Dermis blood vessel endothelial cell (primary cell): ENCODE data around the gene EML1. TPM values are rescaled to one million over a fixed set of nuclear protein-coding genes. Genes with fewer than 3 reads are reported as not detected.

ENCODE experiments used
- DNase-seq: peaks from one replicate; pipeline ENCODE4 v3.0.0; 2010
- total RNA-seq: library from RNA; depleted of rRNA; stranded (reverse); fragments of >200 nt; gene quantifications from 2 replicates; pipeline ENCODE4 v1.2.3, GENCODE V29; 2014

Gene EML1
- total RNA-seq, 1 donor from 2014 or later: 47.1 TPM

DNA sequence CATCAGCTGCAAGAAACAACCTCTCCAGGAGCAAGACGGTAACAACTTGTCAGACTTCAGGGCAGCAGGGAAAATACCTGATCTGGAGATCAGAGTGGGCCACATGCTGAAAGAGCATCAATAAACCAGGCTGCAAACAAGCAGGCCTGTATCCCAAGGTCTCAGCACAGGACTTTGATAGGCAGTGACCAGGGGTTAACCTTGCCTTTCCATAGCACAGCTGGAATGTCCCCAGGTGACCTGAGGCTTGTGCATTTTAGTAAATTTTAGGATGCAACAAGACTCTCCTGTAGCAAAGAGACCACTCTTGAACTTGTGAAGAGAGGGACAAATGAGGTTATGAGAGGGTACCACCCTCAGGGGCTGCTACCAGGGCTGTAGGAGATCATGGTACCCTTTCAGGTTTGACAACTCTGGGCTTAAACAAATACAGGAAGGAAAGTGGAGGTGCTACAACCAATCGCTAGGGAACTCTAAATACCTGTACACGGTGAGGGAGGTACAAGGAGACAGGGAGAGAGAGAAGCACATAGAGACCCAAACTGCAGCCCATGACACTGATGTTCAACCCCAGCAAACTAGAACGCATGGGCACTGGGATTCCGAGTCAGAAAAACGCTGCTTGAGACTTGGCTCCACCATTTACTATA lies 176.6 kb downstream of the EML1 start:
- no peak for DNase-seq

DNA sequence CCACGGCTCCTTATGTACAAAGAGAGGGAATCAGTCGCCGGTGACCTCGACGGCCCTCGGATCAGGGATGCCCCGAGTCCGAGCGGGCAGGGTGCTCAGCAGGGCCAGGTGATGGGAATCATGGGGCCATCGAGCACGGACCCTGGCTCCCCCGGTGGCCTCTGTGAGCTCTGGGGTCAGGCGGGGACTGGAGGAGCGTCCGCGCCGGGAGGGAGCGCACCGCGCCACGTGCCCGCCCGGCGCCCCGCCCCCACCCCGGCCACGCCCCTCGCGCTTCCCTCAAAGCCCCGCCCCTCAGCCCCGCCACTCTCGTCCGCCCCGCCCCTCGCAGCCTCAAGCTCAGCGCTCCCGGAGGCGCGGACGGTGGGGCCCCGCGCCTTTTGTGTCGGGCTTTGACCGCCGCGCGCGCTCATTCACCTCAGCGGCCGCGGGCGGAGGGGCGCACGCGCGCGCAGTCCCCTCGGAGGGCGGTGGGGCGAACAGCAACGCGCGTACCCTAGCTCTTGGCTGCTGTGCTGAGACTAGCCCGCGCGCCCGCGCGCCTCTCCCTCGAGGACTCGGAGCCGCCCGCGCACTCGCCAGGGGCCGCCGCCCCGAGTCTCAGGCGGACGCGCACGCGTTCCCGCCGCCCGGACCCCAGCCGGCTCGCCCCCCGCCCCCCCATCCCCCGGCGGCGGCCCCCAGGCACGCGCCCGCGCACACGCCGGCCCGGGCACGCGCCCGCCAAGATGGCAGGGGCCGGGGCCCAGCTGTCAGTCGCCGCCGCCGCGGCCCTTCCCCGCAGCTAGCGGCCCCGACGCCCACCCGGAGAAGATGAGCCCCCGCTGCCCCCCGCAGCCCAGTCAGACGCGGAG lies 178.1 kb downstream of the EML1 start:
- peak; percentile 91 for DNase-seq

DNA sequence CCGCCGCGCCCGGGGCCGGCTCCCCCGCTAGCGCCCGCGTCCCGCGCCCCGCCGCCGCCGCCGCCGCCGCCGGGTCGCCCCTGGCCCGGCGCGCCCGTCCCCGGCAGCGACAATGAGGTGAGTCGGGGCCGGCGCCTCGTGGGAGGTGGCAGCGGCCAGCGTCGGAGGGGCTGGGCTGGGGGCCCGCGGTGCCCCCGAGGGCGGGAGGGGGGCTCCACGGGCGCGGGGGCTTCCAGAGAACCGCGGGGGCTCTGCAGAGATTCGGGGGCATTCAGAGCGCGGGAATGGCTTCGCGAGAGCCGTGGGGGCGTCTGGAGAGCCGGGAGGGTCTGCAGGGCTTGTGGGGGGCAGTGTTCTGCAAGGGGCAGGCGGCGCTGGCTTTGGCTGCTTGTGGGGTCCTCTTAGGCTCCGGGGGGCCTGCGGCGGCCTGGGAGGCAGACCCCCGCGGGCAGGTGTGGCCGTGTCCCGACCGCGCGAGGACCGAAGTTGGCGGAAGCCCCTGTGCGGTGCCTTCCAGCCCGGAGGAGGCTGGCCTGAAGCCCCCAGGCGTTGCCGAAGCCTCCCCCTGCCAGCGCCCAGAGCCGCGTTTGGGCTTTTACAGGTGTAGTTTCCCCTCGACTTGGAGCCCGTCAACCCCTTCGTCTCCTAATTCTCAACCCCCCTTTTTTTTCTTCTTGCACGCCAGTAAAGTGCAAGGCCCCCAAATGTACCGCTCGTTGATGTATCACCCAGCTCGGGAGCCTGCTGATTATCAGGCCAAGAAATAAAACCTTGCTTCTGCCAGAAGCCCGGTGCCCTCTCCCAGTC lies 178.9 kb downstream of the EML1 start:
- peak; percentile 21 for DNase-seq

DNA sequence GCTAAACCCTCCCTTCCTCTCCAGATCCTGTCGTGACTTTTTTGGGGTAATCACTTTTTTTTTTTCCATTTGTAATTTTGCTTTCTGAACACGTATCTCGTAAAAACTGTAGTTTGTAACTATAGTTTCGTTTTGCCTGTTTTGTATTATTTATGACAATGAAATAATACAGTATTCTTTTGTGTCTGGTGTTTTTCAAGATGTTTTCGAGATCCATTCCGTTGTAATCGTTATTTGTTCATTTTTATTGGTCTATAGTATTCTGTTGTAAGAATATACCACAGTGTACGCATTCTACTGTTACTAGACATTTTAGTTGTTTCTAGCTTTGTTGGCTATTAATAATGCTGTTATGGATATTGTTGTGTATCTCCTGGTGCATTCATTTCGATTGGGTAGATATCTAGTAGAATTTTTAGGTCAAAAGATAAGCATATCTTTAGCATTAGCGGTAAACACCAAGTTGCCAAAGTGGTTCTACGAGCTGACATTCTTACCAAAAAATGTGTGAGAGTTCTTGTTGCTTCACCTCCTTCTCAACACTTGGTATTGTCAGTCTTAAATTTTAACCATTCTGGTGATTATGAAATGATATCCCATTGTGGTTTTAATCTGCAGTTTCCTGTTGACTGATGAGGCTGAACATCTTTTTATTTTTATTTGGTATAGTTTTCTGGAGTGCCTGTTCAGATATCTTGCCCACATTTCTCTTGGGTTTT lies 179.7 kb downstream of the EML1 start:
- no peak for DNase-seq

DNA sequence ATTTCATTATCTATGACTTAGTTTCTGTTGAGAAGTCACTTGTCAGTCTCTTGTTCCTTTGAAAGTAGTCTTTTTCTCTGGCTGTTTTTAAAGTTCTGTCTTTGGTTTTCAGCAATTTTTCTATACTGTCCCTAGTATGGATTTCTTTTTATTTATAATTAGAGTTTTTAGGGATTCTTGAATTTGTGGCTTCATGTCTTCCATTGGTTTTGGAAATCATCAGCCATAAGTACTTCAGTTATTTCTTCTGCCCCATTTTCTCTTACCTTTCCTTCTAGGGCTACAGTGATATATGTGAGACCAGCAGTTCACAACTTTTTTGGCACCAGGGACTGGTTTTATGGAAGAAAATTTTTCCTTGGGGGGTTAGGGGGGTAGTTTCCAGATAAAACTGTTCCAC lies 182.0 kb downstream of the EML1 start:
- no peak for DNase-seq

DNA sequence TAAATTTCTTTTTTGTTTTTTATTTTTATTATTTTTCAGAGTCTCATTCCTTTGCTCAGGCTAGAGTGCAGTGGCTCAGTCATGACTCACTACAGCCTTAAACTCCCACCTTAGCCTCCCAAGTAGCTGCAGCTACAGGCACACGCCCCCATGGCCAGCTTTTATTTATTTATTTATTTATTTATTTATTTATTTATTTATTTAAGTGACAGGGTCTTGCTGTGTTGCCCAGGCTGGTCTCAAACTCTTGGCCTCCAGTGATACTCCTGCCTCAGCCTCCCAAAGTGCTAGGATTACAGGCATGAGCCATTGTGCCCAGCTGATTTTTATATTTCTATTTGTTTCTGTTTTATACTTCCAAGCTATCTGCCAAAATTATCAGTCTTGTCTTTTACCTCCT lies 182.8 kb downstream of the EML1 start:
- DNase-seq: no peak

DNA sequence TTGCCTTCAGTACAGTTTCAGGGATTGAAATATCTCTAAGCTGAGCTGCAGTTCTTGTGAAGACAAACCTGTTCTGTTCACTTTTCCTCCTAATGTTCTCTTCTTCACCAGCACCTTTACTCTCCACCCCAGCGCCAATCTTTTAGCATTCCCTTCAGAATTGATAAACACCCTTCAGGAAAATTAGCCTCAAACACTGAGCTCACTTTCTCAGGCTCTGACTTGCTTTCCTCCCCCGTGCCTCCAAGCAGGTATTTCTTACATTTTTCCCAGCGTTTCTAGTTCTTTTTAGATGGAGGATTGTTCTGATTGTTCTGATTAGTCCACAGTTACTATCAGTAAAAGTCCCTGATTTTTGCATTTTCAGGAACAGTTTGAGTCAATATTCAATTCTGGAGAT lies 183.5 kb downstream of the EML1 start:
- DNase-seq: no peak

DNA sequence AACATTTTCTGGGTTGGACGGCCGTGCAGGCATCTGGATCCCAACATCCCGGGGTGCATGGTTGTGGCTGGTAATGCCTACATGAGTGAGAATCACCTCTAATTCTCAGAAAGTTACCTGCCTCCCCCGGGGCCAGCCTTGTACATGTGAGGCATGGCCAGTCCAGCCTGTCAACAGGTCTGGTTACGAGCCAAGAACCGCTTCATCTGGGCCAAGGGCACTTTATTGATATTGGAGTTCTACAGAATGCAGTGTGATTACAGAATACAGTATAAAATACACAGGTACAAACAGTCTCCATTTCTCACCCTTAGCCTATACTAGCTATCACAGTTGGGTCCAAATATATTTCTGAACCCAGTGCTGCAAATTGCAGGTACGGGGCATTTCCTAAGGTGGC lies 187.1 kb downstream of the EML1 start:
- no peak for DNase-seq

DNA sequence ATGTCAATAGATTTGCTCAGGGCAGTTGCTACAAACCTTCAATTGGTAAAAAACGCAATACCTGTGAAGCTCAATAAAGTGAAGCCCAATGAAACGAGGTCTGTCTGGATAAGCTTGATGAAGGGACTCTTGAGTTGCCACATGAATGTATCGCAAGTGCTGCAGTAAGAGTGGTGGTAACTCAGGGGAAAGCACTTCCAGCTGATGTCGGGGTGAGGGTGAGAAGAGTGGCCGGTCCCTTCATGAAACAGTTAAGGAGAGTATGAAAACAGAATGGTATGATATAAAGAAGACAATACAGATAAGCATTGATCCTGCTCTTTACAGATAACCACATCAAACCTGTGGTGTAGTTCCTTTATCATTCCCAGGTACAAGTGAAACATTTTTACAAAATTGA lies 188.6 kb downstream of the EML1 start:
- DNase-seq: no peak

DNA sequence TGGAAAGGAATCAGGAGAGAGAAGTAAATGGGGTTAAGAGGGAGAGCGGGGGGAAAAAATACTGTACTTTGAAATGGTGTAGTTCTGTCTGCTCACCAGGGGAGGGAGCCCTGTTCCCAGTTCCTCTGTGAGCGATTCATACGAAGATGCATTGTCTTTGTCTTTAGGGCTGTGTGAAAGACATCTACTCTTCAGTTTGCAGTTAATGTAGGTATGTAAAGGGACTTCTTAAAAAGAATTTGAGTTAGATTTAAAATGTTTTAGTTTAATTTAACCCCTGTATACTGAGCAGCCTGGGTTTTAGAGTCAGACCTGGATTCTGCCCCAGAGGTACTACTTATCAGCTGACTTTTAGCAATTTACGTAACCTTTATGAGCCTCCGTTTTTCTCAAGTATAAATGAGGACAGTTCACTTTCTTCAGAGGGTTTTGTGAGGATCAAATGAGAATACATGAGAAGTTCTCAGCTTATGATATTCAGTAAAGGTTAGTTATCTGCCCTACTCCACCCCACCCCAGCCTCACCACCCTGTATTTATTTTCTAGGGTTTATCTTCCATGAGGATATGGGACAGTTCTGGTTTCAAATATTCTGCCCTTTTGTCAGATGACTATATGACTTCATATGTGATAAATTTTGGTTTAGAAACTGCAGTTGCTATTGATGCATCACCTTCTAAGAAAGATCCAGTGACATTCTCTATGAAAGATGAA lies 189.5 kb downstream of the EML1 start:
- peak; percentile 82 for DNase-seq

DNA sequence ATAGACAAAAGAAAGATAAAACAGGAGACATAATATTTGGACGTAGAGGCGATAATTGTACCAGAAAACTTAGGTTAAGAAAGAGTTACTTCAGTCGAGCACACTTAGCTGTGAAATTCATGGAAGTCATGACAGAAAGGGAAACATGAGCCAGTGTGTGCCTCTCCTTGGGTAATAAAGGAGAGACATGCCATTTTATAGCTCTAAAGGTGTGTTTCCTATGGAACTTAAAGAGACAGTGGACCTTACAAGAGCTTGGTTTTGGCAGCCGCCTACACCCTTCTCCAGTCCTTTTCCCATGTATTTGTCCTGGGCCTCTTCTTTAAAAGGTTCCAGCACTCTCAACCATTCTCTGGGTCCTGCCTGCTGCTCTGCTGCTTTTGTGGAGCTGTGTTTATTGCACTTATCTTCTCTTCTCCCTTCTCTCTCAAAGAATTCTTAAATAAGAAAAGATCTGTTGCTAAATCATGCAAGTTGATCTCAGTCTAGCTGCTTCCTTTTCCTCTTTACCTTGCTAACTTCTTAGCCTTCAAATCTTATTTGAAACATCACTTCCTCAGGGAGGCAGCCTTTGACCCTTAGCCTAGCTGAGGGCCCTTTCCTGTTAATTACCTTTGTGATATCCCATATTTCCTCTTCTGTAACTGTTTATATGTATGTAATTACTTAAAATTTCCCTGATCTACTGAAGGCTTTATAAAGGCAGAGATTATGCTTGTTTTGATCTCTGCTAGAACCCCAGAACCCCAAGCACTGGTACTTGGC lies 190.2 kb downstream of the EML1 start:
- DNase-seq: peak; percentile 11

DNA sequence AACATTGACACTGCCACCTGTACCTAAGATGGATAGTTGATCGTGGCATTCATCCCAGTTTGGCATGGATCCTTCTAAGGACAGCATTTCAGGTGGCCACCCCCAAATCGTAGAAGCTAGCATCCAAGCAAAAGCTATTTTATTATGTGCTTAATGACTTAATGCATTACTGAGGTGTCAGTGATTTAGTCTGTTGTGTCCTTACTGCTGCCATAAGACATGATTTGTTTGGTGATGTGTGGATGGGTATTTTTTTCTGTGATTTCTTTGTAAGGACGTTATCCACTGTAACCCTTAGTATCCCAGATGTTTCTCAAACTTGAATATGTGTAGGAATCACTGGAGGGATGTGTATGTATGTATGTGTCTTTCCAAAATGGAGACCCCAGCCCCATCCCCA lies 190.8 kb downstream of the EML1 start:
- no peak for DNase-seq

DNA sequence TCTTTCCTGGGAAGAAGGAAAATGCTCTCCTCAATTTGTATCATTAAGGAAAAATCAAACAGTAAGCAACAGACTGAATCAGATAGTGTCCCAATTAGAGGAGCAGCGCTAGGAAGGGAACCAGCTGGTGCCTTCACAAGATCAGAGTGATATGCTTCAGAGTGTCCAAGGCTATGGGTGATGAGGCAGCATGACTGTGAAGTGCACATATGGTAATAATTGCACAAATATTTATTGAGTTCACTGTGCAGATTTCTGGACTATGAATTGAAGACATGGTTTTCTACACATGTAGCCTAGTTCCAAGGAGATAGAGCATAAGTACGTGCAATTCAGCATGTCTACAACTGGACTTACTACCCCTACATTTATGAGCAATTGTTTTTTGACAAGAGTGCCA lies 193.2 kb downstream of the EML1 start:
- DNase-seq: no peak

DNA sequence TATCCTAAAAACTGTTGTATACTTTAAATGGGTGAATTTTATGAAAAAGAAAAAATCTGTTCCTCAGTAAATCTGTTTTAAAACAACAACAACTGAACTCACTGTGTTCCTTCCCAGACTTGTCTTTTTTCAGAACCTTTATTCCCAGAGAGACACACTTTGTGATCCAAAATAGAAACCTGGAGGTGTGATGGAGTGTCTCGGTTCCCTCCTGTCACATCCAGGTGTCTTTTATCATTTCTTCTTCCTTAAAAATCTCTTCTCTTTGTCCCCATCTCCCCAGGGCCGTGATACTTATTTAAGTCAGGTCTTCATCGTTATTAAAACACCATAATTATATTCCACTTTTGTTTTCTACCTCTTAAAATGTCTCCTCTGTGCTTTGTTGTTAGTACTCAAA lies 195.8 kb downstream of the EML1 start:
- DNase-seq: no peak

DNA sequence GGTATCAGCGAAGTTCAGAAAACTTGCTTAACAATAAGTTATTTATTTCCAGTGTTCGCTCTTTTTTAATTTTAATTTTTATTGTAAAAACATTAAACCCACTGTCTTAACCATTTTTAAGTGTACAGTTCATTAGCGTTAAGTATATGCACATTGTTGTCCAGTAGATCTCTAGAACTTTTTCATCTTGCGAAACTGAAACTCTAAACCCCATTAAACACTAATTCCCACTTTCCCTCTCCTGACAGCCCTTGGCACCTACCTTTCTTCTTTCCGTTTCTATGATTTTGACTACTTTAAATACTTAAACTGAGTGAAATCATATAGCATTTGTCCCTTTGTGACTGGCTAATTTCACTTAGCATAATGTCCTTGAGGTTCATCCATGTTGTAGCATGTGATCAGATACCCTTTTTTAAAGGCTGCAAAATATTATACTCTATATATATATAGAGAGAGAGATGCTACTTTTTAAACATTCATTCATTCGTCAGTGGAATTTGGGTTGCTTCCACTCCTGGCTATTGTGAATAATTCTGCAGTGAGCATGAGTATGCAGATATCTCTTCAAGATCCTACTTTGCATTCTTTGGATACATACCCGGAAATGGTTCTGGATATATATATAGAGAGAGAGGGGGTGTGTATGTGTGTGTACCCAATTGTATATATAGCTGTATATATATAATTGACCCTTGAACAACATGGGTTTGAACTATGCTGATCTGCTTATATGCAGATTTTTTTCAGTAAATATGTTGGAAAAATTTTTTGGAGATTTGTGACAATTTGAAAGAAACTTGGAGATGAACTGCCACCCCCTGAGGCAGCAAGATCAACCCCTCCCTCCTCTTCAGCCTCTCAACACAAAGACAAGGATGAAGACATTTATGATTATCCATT lies 197.3 kb downstream of the EML1 start:
- no peak for DNase-seq

DNA sequence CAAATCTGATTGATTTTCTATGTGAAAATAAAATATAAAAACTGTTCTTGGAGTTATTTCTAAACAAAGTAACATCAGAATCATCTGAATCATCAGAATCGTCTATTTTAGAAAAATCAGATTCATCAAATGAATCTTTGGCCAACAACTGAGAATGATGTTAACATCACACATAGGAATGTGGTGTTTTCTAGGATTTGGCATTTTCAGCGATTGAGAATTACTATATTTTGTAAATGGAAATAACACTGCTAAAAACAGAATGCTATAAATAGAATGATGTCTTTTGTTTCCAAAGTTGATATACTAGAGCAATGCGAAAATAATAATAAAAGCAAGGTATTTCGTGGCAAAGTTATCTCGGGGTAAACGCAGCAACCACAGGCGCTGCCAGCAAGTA lies 198.1 kb downstream of the EML1 start:
- DNase-seq: no peak
